Fibroblast of skin of scalp (primary cell): ENCODE results near the gene TTI1.

Source experiments
- DNase-seq: peaks from one replicate; pipeline ENCODE4 v3.0.0-alpha.2; 2013

TTI1 gene

DNA sequence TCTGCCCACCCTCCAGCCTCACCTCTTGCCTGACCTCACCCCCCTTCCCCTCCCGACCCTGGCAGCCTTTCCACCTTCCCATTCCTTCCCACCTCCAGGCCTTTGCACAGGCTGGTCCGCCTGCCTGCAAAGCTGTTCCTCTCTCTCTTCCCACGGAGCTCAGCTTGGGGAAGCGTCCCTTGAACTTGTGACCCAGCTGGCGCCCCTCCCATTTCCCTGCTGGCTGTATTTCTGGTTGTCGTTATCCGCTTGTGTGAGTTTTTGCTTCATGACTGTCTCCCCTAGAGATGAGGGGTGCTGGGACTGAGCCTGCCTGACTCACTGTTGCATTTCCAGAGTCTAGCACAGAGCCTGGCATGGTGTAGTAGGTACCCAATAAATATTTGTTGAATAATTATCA is 97.8 kb downstream of the TTI1 start:
- peak; percentile 12 for DNase-seq

DNA sequence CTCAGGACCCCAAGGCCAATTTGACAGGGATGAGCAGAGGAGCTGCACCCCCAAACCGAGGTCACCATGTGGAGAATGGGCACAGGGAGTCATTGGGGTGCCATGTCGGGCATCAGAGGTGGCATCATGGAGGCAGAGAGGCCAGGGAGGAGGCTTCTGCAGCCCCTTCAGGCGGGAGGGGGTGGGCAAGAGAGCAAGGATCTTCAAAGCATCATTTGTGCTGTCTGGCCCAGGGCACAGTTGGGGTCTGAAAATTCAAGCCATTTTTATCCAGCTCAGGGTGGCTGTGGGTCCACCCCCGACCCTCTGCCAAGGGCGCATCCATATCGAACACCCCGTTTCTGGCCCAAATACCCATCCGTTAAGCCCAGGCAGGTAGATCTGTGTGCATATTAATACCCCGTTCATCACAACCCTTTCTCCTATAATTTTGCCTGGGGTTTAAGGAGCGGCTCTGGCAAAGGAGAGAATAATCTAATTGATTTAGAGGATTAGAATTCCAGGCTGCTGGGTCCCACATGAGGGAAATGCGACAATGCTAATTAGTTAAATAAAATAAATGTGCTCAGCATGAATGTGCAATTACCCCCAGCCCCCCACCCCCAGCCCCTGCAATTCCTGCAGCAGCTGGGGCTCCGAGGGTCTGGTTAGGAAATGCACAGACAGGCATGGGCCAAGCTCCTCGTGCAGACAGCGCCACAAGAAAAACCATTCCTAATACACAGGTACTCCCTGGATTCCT is 98.5 kb downstream of the TTI1 start:
- no peak for DNase-seq

DNA sequence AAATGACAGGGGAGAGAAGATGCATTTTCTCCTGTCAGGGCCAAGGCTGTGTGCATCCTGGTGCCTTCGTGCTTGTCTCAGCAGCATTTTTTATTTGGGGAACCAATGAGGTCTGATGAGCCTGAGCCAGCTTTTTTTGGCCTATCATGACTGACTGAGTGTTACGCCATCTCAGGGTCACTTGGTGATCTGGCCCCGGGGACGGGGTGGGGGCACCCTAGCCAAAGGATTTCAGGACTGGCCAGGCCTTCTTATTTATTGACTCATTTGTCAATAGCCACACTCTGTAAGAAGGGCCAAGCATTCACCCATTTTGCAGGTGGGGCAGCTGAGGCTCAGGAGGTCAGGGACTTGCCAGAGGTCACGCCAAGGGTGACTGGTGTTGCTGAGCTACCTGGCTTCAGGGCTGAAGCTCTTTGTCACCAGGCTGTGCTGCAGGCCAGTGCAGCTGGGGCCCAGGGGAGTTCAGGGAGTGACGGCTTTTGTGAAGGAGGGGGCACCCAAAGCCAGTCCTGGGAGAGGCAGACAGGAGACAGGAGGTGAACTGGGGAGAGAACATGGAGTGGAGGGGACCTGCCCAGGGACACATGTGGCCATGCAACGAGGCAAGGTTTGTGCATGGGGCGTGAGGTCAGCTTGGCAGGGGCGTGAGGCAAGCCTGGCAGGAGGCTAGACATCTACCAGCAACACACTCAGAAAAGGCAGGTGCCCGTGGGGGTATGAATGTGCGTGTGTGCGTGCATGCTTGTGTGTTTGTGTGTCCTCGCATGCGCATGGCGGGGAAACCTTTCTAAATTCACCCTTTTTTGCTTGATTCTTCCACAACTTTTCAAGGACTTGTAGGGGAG is 99.2 kb downstream of the TTI1 start:
- no peak for DNase-seq
